HepG2 (cell line): ENCODE data around the gene BIRC3.

Source experiments
- CTCF ChIP-seq: sonication (generic); formaldehyde crosslinking; IDR thresholded peaks from 2 replicates; pipeline ENCODE4 v1.5.0; 2020; ENCODE audit warnings: mild to moderate bottlenecking, missing genetic modification reagents, moderate library complexity
- EEA1 ChIP-seq: sonication (generic); formaldehyde crosslinking; IDR thresholded peaks from 2 replicates; pipeline ENCODE4 v1.5.1; 2020; ENCODE audit warnings: mild to moderate bottlenecking, missing genetic modification reagents, borderline replicate concordance
- ERF ChIP-seq: IDR thresholded peaks from 2 replicates; pipeline ENCODE4 v1.6.1; 2018; ENCODE audit warnings: missing biosample characterization, missing genetic modification reagents
- HDAC1 ChIP-seq: sonication (generic); formaldehyde crosslinking; IDR thresholded peaks from 2 replicates; pipeline ENCODE4 v1.5.1; 2020; ENCODE audit warnings: mild to moderate bottlenecking, missing genetic modification reagents
- POLR2AphosphoS5 ChIP-seq: IDR thresholded peaks from 2 replicates; pipeline ENCODE4 v1.6.1; 2012; ENCODE audit warnings: low read depth, low read length
- TCF7 ChIP-seq: sonication (generic); IDR thresholded peaks from 2 replicates; pipeline ENCODE4 v1.6.1; 2016; ENCODE audit warnings: antibody characterized with exemption, low read depth
- YY1 ChIP-seq: IDR thresholded peaks from 2 replicates; pipeline ENCODE4 v1.6.1; 2011; ENCODE audit warnings: low read length, low read depth, moderate library complexity, mild to moderate bottlenecking; ENCODE audit not compliant: insufficient read depth, insufficient replicate concordance
- ZNF382 ChIP-seq: sonication (generic); formaldehyde crosslinking; IDR thresholded peaks from 2 replicates; pipeline ENCODE4 v1.5.0; 2020; ENCODE audit warnings: missing genetic modification reagents, mild to moderate bottlenecking, borderline replicate concordance
- ZNF570 ChIP-seq: sonication (generic); formaldehyde crosslinking; IDR thresholded peaks from 2 replicates; pipeline ENCODE4 v1.4.0; 2020; ENCODE audit warnings: mild to moderate bottlenecking, missing genetic modification reagents, borderline replicate concordance
- TF ChIP-seq, protein P1 (sequence below): IDR thresholded peaks from 2 replicates; pipeline ENCODE4 v1.6.1; 2012; ENCODE audit warnings: low read depth, low read length, improper control_type of control experiment
- TF ChIP-seq, protein P2 (sequence below): IDR thresholded peaks from 2 replicates; pipeline ENCODE4 v1.6.1; 2016; ENCODE audit warnings: missing compliant biosample characterization, missing genetic modification reagents, borderline replicate concordance

- peak; percentile 74 for TF ChIP-seq CTCF (CRISPR knock-in tag)
- no peak for TF ChIP-seq ERF (CRISPR knock-in tag)
- TF ChIP-seq ZNF570, result no peak
- no peak for TF ChIP-seq ZNF382 (CRISPR knock-in tag)
- TF ChIP-seq HDAC1 (CRISPR knock-in tag), result no peak
- TF ChIP-seq, protein P1, sequence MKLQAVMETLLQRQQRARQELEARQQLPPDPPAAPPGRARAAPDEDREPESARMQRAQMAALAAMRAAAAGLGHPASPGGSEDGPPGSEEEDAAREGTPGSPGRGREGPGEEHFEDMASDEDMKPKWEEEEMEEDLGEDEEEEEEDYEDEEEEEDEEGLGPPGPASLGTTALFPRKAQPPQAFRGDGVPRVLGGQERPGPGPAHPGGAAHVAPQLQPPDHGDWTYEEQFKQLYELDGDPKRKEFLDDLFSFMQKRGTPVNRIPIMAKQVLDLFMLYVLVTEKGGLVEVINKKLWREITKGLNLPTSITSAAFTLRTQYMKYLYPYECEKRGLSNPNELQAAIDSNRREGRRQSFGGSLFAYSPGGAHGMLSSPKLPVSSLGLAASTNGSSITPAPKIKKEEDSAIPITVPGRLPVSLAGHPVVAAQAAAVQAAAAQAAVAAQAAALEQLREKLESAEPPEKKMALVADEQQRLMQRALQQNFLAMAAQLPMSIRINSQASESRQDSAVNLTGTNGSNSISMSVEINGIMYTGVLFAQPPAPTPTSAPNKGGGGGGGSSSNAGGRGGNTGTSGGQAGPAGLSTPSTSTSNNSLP, result no peak
- no peak for TF ChIP-seq POLR2AphosphoS5
- TF ChIP-seq EEA1 (CRISPR knock-in tag), result no peak
- no peak for TF ChIP-seq TCF7
- TF ChIP-seq, protein P2, sequence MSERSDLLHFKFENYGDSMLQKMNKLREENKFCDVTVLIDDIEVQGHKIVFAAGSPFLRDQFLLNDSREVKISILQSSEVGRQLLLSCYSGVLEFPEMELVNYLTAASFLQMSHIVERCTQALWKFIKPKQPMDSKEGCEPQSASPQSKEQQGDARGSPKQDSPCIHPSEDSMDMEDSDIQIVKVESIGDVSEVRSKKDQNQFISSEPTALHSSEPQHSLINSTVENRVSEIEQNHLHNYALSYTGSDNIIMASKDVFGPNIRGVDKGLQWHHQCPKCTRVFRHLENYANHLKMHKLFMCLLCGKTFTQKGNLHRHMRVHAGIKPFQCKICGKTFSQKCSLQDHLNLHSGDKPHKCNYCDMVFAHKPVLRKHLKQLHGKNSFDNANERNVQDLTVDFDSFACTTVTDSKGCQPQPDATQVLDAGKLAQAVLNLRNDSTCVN (CRISPR knock-in tag), result no peak
- no peak for TF ChIP-seq YY1
Observed at GRCh38 chr11:102293873-102294601, 23.2 kb upstream of the BIRC3 start.
